SK-N-SH (cell line): ENCODE results near the gene HTR1E. TPM values are rescaled to one million over a fixed set of nuclear protein-coding genes. Genes with fewer than 3 reads are reported as not detected.

Source experiments
- CTCF ChIA-PET: fragments of 300-600, 350-600 bp; formaldehyde crosslinking; extraction: SDS; loops from one replicate; lab custom pipeline; 2021; lab: Yijun Ruan, JAX
- POLR2A ChIA-PET: fragments of 350-600 bp; sonication (Branson Sonifier 250); formaldehyde crosslinking; extraction: SDS; loops from one replicate; lab custom pipeline; 2020; ENCODE audit warnings: antibody characterized with exemption, inconsistent platforms; lab: Yijun Ruan, JAX
- DNase-seq: peaks from one replicate; pipeline ENCODE4 v3.0.0; 2012
- H2AFZ ChIP-seq: fragments of 200-600 bp; sonication (generic); 2 replicates; pipeline ENCODE4 v1.8.1; 2016; ENCODE audit warnings: antibody characterized with exemption, mild to moderate bottlenecking, low read depth
- H3F3A ChIP-seq: fragments of 200-600 bp; sonication (generic); replicated peaks from 2 replicates; pipeline ENCODE3; 2016; ENCODE audit warnings: antibody characterized with exemption, mild to moderate bottlenecking; ENCODE audit not compliant: insufficient read depth
- H3K27ac ChIP-seq, 2 experiments: fragments of 200-500 bp in 1 of 2; fragments of 200-600 bp in 1 of 2; sonication (Bioruptor generic) in 1 of 2; sonication (generic), shearing (Covaris generic) in 1 of 2; 2 replicates each; pipeline versions ENCODE4 v1.5.1 to v1.6.1; 2014 to 2016; ENCODE audit warnings: low read depth in 2 of 2, inconsistent platforms in 1 of 2, low read length in 1 of 2, mild to moderate bottlenecking in 1 of 2, mixed read lengths in 1 of 2
- H3K27me3 ChIP-seq: fragments of 200-600 bp; sonication (generic), shearing (Covaris generic); 2 replicates; pipeline ENCODE4 v1.6.1; 2016; ENCODE audit warnings: mixed run types; ENCODE audit not compliant: insufficient read depth
- H3K36me3 ChIP-seq, 2 experiments: fragments of 200-500 bp in 1 of 2; fragments of 200-600 bp in 1 of 2; sonication (Bioruptor generic) in 1 of 2; sonication (generic) in 1 of 2; replicated peaks in 1 of 2; 2 replicates each; pipeline versions ENCODE3 to v1.5.1; 2014 to 2016; ENCODE audit warnings: low read length in 1 of 2, mild to moderate bottlenecking in 1 of 2; ENCODE audit not compliant: insufficient read depth in 2 of 2, control insufficient read depth in 1 of 2
- H3K4me1 ChIP-seq, 2 experiments: fragments of 200-500 bp in 1 of 2; fragments of 200-600 bp in 1 of 2; sonication (Bioruptor generic) in 1 of 2; sonication (generic), shearing (Covaris generic) in 1 of 2; 2 replicates each; pipeline versions ENCODE4 v1.5.1 to v1.6.1; 2014 to 2016; ENCODE audit warnings: low read depth in 1 of 2, low read length in 1 of 2, mixed run types in 1 of 2; ENCODE audit not compliant: insufficient read depth in 2 of 2, control insufficient read depth in 1 of 2
- H3K4me2 ChIP-seq: fragments of 200-600 bp; sonication (generic), shearing (Covaris generic); 2 replicates; pipeline ENCODE4 v1.6.1; 2017; ENCODE audit warnings: mixed run types
- H3K4me3 ChIP-seq, 2 experiments: fragments of 200-500 bp in 1 of 2; fragments of 200-600 bp in 1 of 2; sonication (Bioruptor generic) in 1 of 2; sonication (generic), shearing (Covaris generic) in 1 of 2; 2 replicates each; pipeline versions ENCODE4 v1.5.1 to v1.8.1; 2014 to 2016; ENCODE audit warnings: low read depth in 2 of 2, inconsistent platforms in 1 of 2, low read length in 1 of 2, mild to moderate bottlenecking in 1 of 2, mixed read lengths in 1 of 2, moderate library complexity in 1 of 2
- H3K79me2 ChIP-seq: fragments of 200-600 bp; sonication (generic); 2 replicates; pipeline ENCODE4 v1.8.1; 2017; ENCODE audit warnings: mild to moderate bottlenecking; ENCODE audit not compliant: insufficient read depth
- H3K9ac ChIP-seq: fragments of 200-600 bp; sonication (generic); 2 replicates; pipeline ENCODE4 v1.6.1; 2017; ENCODE audit warnings: mixed run types
- H3K9me2 ChIP-seq: fragments of 200-600 bp; sonication (generic); 2 replicates; pipeline ENCODE4 v1.6.1; 2017; ENCODE audit warnings: mixed run types
- H3K9me3 ChIP-seq: fragments of 200-600 bp; sonication (generic); 2 replicates; pipeline ENCODE4 v1.6.1; 2017; ENCODE audit warnings: mixed run types, mild to moderate bottlenecking, moderate library complexity
- H4K20me1 ChIP-seq: fragments of 200-600 bp; sonication (generic); 2 replicates; pipeline ENCODE4 v1.6.1; 2017; ENCODE audit warnings: mild to moderate bottlenecking, mixed run types; ENCODE audit not compliant: insufficient read depth
- CHD2 ChIP-seq: fragments of 150-350 bp; IDR thresholded peaks from 2 replicates; pipeline ENCODE4 v1.6.1; 2018; ENCODE audit warnings: low read length; ENCODE audit not compliant: partially characterized antibody
- EP300 ChIP-seq, 2 experiments: IDR thresholded peaks; 2 replicates each; pipeline versions ENCODE4 v1.4.0 to v1.6.1; 2012; ENCODE audit warnings: borderline replicate concordance in 1 of 2, low read depth in 1 of 2, low read length in 1 of 2
- EZH2phosphoT487 ChIP-seq: fragments of 200-600 bp; sonication (generic); IDR thresholded peaks from 2 replicates; pipeline ENCODE4 v1.6.1; 2017; ENCODE audit warnings: low read depth, mixed run types, mild to moderate bottlenecking, antibody characterized with exemption, moderate library complexity, borderline replicate concordance
- FOXM1 ChIP-seq: IDR thresholded peaks from 2 replicates; pipeline ENCODE4 v1.4.0; 2012; ENCODE audit warnings: low read depth, mild to moderate bottlenecking
- GABPA ChIP-seq: IDR thresholded peaks from 2 replicates; pipeline ENCODE4 v1.4.0; 2012; ENCODE audit warnings: low read depth, mild to moderate bottlenecking
- GATA2 ChIP-seq: sonication (generic); formaldehyde crosslinking; IDR thresholded peaks from 2 replicates; pipeline ENCODE4 v1.5.0; 2020; ENCODE audit warnings: mild to moderate bottlenecking, missing genetic modification reagents
- NRF1 ChIP-seq: IDR thresholded peaks from 2 replicates; pipeline ENCODE4 v1.6.1; 2012; ENCODE audit warnings: low read depth, mild to moderate bottlenecking, low read length
- RAD21 ChIP-seq: IDR thresholded peaks from 2 replicates; pipeline ENCODE4 v1.6.1; 2012; ENCODE audit warnings: mild to moderate bottlenecking, low read length
- RCOR1 ChIP-seq: fragments of 150-350 bp; IDR thresholded peaks from 2 replicates; pipeline ENCODE4 v1.6.1; 2017; ENCODE audit warnings: antibody characterized with exemption, low read length
- RFX5 ChIP-seq: IDR thresholded peaks from 2 replicates; pipeline ENCODE4 v1.6.1; 2012; ENCODE audit warnings: mild to moderate bottlenecking, improper control_type of control experiment, low read length
- RXRA ChIP-seq: IDR thresholded peaks from 2 replicates; pipeline ENCODE4 v1.4.0; 2012; ENCODE audit warnings: low read depth, mild to moderate bottlenecking, borderline replicate concordance
- SIN3A ChIP-seq: IDR thresholded peaks from 2 replicates; pipeline ENCODE4 v1.6.1; 2012; ENCODE audit warnings: low read depth, mild to moderate bottlenecking, low read length, moderate library complexity, borderline replicate concordance
- SMC3 ChIP-seq: IDR thresholded peaks from 2 replicates; pipeline ENCODE4 v1.6.1; 2012; ENCODE audit warnings: low read depth, low read length, improper control_type of control experiment
- YY1 ChIP-seq: IDR thresholded peaks from 2 replicates; pipeline ENCODE4 v1.4.0; 2012; ENCODE audit warnings: low read depth, mild to moderate bottlenecking
- WGBS: methylation state at CpG from one replicate; pipeline ENCODE4 v1.1.6; 2017; ENCODE audit warnings: low lambda C conversion rate; 5-methylcytosine and 5-hydroxymethylcytosine counted together
- polyA plus RNA-seq, 3 experiments: library from polyadenylated mRNA; depleted of rRNA; stranded (reverse); fragments of >200 nt; gene quantifications; 2 replicates each; pipeline ENCODE4 v1.2.3, GENCODE V29; 2012
- TF ChIP-seq, protein P1 (sequence below): IDR thresholded peaks from 2 replicates; pipeline ENCODE4; 2012
- TF ChIP-seq, protein P2 (sequence below): fragments of 150-350 bp; IDR thresholded peaks from 2 replicates; pipeline ENCODE4 v1.6.1; 2016; ENCODE audit warnings: mild to moderate bottlenecking, low read depth, low read length
- TF ChIP-seq, protein P3 (sequence below): IDR thresholded peaks from 2 replicates; pipeline ENCODE4 v1.4.0; 2012; ENCODE audit warnings: low read depth, borderline replicate concordance
- TF ChIP-seq, protein P4 (sequence below): fragments of 150-350 bp; IDR thresholded peaks from 2 replicates; pipeline ENCODE4 v1.6.1; 2017; ENCODE audit warnings: antibody characterized with exemption, low read length, low read depth, borderline replicate concordance
- TF ChIP-seq, protein P5 (sequence below): IDR thresholded peaks from 2 replicates; pipeline ENCODE4 v1.4.0; 2012; ENCODE audit warnings: low read depth, borderline replicate concordance
- TF ChIP-seq, protein P6 (sequence below): fragments of 200-600 bp; sonication (generic); IDR thresholded peaks from 2 replicates; pipeline ENCODE4 v1.6.1; 2017; ENCODE audit warnings: antibody characterized with exemption, mild to moderate bottlenecking, moderate library complexity

The HTR1E gene
- polyA plus RNA-seq, 1 of the 3 experiments (the other 2 are of a cell fraction) = 0.02 TPM

DNA sequence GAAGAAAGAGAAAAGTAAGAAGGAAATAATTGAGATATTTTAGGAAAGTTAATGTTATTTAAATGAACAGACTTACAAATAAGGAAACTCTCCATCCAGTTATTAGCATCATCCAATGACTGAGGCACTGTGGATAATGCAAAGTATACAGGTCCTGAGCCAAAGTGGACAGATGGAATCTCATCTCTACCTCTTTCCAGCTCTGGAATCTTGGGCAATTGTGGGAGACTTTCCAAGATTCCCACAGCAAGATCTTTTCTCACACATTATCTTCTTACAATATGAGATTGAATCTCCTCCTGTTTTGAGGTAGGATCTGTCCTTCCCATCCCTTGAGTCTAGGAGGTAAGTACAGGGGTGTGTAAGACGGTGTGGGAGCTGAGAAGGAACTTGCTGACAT, 28.9 kb downstream of the HTR1E start:
- Histone ChIP-seq H4K20me1 (no peaks in the 10 kb centered on the region), H3K27me3 (no peaks in the 10 kb centered on the region), H3K9ac (no peak overlapping the region), H3K9me2 (no peaks in the 10 kb centered on the region), H3K4me3 (no peak overlapping the region), H3K79me2 (no peaks in the 10 kb centered on the region)
- no peak for TF ChIP-seq SIN3A
- no peak for TF ChIP-seq CHD2
- TF ChIP-seq, protein P1, sequence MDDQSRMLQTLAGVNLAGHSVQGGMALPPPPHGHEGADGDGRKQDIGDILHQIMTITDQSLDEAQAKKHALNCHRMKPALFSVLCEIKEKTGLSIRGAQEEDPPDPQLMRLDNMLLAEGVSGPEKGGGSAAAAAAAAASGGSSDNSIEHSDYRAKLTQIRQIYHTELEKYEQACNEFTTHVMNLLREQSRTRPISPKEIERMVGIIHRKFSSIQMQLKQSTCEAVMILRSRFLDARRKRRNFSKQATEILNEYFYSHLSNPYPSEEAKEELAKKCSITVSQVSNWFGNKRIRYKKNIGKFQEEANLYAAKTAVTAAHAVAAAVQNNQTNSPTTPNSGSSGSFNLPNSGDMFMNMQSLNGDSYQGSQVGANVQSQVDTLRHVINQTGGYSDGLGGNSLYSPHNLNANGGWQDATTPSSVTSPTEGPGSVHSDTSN = no peak
- no peak for TF ChIP-seq EZH2phosphoT487
- TF ChIP-seq, protein P2, sequence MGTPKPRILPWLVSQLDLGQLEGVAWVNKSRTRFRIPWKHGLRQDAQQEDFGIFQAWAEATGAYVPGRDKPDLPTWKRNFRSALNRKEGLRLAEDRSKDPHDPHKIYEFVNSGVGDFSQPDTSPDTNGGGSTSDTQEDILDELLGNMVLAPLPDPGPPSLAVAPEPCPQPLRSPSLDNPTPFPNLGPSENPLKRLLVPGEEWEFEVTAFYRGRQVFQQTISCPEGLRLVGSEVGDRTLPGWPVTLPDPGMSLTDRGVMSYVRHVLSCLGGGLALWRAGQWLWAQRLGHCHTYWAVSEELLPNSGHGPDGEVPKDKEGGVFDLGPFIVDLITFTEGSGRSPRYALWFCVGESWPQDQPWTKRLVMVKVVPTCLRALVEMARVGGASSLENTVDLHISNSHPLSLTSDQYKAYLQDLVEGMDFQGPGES = no peak
- TF ChIP-seq YY1 = no peak
- TF ChIP-seq, protein P3, sequence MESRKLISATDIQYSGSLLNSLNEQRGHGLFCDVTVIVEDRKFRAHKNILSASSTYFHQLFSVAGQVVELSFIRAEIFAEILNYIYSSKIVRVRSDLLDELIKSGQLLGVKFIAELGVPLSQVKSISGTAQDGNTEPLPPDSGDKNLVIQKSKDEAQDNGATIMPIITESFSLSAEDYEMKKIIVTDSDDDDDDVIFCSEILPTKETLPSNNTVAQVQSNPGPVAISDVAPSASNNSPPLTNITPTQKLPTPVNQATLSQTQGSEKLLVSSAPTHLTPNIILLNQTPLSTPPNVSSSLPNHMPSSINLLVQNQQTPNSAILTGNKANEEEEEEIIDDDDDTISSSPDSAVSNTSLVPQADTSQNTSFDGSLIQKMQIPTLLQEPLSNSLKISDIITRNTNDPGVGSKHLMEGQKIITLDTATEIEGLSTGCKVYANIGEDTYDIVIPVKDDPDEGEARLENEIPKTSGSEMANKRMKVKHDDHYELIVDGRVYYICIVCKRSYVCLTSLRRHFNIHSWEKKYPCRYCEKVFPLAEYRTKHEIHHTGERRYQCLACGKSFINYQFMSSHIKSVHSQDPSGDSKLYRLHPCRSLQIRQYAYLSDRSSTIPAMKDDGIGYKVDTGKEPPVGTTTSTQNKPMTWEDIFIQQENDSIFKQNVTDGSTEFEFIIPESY = no peak
- TF ChIP-seq RCOR1 = no peak
- TF ChIP-seq RFX5 = no peak
- TF ChIP-seq GATA2 (CRISPR knock-in tag) = no peak
- TF ChIP-seq, all 33 proteins: peak for 0
- Histone ChIP-seq H3K9me3 (no peaks in the 10 kb centered on the region), H3K4me2 (no peak overlapping the region), H3F3A (no peaks in the 10 kb centered on the region), H3K36me3 (no peaks in the 10 kb centered on the region), H3K4me1 (peaks cover 0 to 4% of the 10 kb centered on the region in 2 experiments; a peak in 1 of 4 replicates), H2AFZ (no peak overlapping the region), H3K27ac (no peak overlapping the region; a peak in 1 of 4 replicates)
- DNase-seq = no peak
- 0% methylated on average over 1 of the region's 1 CpG for WGBS
- ChIA-PET POLR2A (no interaction called here), CTCF (no interaction called here)

DNA sequence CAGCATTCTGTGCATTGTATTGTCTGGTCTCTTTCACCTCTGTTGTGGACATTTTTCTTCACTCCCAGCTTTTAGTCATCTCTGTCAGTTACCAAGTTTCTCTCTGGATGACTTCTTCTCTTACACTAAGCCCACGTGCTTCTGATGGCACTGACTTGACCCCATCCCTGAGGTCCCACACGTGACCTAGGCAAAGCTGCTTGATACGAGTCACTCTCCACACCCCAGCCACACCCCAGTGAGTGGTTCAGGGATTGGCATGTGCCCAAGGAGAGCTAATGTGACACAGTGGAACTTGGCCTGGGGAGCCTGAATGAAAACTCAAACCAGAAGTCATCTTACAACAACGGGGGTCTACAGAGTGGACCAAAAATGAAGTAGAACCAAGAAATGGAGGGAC, 32.2 kb downstream of the HTR1E start:
- no peak overlapping the region for H3K27ac ChIP-seq
- ChIA-PET CTCF (interaction anchor here (1.3 kb wide), 1 partner anchor 14 kb away, joined by 3 read pairs; no protein-coding TSS in a partner anchor), POLR2A (no interaction called here)
- H3K36me3 ChIP-seq = no peaks in the 10 kb centered on the region
- H3K4me3 ChIP-seq = no peak overlapping the region
- H3K9me2 ChIP-seq = no peaks in the 10 kb centered on the region
- H3F3A ChIP-seq = no peaks in the 10 kb centered on the region
- 15% methylated on average over 4 of the region's 4 CpGs for WGBS
- H3K4me1 ChIP-seq = peaks cover 0 to 2% of the 10 kb centered on the region in 2 experiments; a peak in 1 of 4 replicates
- H3K27me3 ChIP-seq = no peaks in the 10 kb centered on the region
- TF ChIP-seq SMC3 = no peak
- TF ChIP-seq RCOR1 = no peak
- TF ChIP-seq RXRA = no peak
- TF ChIP-seq, protein P4, sequence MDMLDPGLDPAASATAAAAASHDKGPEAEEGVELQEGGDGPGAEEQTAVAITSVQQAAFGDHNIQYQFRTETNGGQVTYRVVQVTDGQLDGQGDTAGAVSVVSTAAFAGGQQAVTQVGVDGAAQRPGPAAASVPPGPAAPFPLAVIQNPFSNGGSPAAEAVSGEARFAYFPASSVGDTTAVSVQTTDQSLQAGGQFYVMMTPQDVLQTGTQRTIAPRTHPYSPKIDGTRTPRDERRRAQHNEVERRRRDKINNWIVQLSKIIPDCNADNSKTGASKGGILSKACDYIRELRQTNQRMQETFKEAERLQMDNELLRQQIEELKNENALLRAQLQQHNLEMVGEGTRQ = no peak
- TF ChIP-seq RAD21 = no peak
- no peak for TF ChIP-seq EP300 (IDR thresholded peaks at IDR 0.05; ENCODE audit: borderline replicate concordance in 1 of 2, low read depth in 1 of 2, low read length in 1 of 2)
- TF ChIP-seq, protein P5, sequence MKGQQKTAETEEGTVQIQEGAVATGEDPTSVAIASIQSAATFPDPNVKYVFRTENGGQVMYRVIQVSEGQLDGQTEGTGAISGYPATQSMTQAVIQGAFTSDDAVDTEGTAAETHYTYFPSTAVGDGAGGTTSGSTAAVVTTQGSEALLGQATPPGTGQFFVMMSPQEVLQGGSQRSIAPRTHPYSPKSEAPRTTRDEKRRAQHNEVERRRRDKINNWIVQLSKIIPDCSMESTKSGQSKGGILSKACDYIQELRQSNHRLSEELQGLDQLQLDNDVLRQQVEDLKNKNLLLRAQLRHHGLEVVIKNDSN = no peak
- no peak for TF ChIP-seq NRF1
- no peak for TF ChIP-seq GABPA
- TF ChIP-seq, protein P6, sequence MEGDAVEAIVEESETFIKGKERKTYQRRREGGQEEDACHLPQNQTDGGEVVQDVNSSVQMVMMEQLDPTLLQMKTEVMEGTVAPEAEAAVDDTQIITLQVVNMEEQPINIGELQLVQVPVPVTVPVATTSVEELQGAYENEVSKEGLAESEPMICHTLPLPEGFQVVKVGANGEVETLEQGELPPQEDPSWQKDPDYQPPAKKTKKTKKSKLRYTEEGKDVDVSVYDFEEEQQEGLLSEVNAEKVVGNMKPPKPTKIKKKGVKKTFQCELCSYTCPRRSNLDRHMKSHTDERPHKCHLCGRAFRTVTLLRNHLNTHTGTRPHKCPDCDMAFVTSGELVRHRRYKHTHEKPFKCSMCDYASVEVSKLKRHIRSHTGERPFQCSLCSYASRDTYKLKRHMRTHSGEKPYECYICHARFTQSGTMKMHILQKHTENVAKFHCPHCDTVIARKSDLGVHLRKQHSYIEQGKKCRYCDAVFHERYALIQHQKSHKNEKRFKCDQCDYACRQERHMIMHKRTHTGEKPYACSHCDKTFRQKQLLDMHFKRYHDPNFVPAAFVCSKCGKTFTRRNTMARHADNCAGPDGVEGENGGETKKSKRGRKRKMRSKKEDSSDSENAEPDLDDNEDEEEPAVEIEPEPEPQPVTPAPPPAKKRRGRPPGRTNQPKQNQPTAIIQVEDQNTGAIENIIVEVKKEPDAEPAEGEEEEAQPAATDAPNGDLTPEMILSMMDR = no peak
- TF ChIP-seq FOXM1 = no peak
- H3K4me2 ChIP-seq = no peak overlapping the region
- H3K9ac ChIP-seq = no peak overlapping the region
- no peaks in the 10 kb centered on the region for H4K20me1 ChIP-seq
- H3K79me2 ChIP-seq = no peaks in the 10 kb centered on the region
- H2AFZ ChIP-seq = no peak overlapping the region
- no peak for DNase-seq
- H3K9me3 ChIP-seq = no peaks in the 10 kb centered on the region
